Spleen (tissue), 11 donors: ENCODE data around the gene CAPNS2. TPM values are rescaled to one million over a fixed set of nuclear protein-coding genes. Genes with fewer than 3 reads are reported as not detected.

Experiments used
- DNase-seq: peaks from one replicate; pipeline ENCODE4 v3.0.0-alpha.2; 2020
- H3K27ac ChIP-seq, 8 donors: fragments of 200-600 bp; sonication (generic) in 7 of 8; 1 replicate in 4 of 8; 2 replicates in 4 of 8; pipeline versions ENCODE4 v1.5.0 to v1.8.0; 2016 to 2021; ENCODE audit warnings: inconsistent platforms in 4 of 8, mild to moderate bottlenecking in 4 of 8, moderate library complexity in 1 of 8
- H3K27me3 ChIP-seq, 7 donors: fragments of 200-600 bp; sonication (generic) in 6 of 7; replicated peaks in 1 of 7; 1 replicate in 4 of 7; 2 replicates in 3 of 7; pipeline versions ENCODE4 v1.5.0 to v1.8.0; 2016 to 2021; ENCODE audit warnings: inconsistent platforms in 3 of 7, mild to moderate bottlenecking in 1 of 7
- H3K36me3 ChIP-seq, 6 donors: fragments of 200-600 bp; sonication (generic) in 5 of 6; 1 replicate in 4 of 6; 2 replicates in 2 of 6; pipeline versions ENCODE4 v1.5.0 to v1.8.0; 2016 to 2021; ENCODE audit warnings: inconsistent platforms in 2 of 6
- H3K4me1 ChIP-seq, 6 donors: fragments of 200-600 bp; sonication (generic) in 5 of 6; 1 replicate in 3 of 6; 2 replicates in 3 of 6; pipeline versions ENCODE4 v1.5.0 to v1.8.0; 2016 to 2021; ENCODE audit warnings: inconsistent platforms in 3 of 6
- H3K4me3 ChIP-seq, 8 donors: fragments of 200-600 bp; sonication (generic) in 7 of 8; 1 replicate in 4 of 8; 2 replicates in 4 of 8; pipeline versions ENCODE4 v1.5.0 to v1.8.0; 2016 to 2021; ENCODE audit warnings: inconsistent platforms in 4 of 8, mild to moderate bottlenecking in 4 of 8, moderate library complexity in 2 of 8
- H3K9me3 ChIP-seq, 8 donors: fragments of 200-600 bp; sonication (generic) in 7 of 8; 1 replicate in 4 of 8; 2 replicates in 4 of 8; pipeline versions ENCODE4 v1.5.0 to v1.8.0; 2016 to 2021; ENCODE audit warnings: inconsistent platforms in 4 of 8
- CTCF ChIP-seq, 11 experiments: fragments of 200-600 bp in 7 of 11; fragments of 450-650 bp in 4 of 11; sonication (generic) in 4 of 11; IDR thresholded peaks in 8 of 11; conservative IDR thresholded peaks in 3 of 11; 1 replicate in 7 of 11; 2 replicates in 4 of 11; pipeline versions ENCODE4 v1.4.0 to v1.8.0; 2016 to 2021; ENCODE audit warnings: antibody characterized with exemption in 11 of 11, inconsistent platforms in 4 of 11, mild to moderate bottlenecking in 1 of 11
- POLR2A ChIP-seq, 3 donors: fragments of 450-650 bp; IDR thresholded peaks; one replicate each; pipeline ENCODE4 v1.5.1; 2017; ENCODE audit warnings: antibody characterized with exemption in 3 of 3, mild to moderate bottlenecking in 1 of 3
- POLR2AphosphoS5 ChIP-seq, 3 donors: sonication (generic); formaldehyde crosslinking; IDR thresholded peaks; one replicate each; pipeline ENCODE4 v1.5.1; 2017; ENCODE audit warnings: antibody characterized with exemption in 3 of 3
- WGBS, 5 donors: extraction: QIAGEN DNeasy Blood & Tissue Kit in 3 of 5; methylation state at CpG; one replicate each; pipeline versions ENCODE4 v1.1.5 to v1.1.7; 2013 to 2018; 5-methylcytosine and 5-hydroxymethylcytosine counted together
- intact Hi-C: fragments of 100-400 bp; cut with DNase I; formaldehyde crosslinking; loops from one replicate; pipeline ENCODE4 v1.15.0; 2023; ENCODE audit warnings: low total_unique reads
- polyA plus RNA-seq, 3 donors: library from polyadenylated mRNA; stranded (reverse); fragments of 200-250 nt; gene quantifications; one replicate each; pipeline ENCODE4 v1.2.1, GENCODE V29; 2013
- total RNA-seq, 7 donors: library from RNA; depleted of rRNA in 3 of 7; stranded (reverse); fragments of >200 nt in 3 of 7; fragmentation: NEBNext Ultra II Directional in 4 of 7; extraction: Animal tissue kit (Norgen Biotek cat#: 25700) in 4 of 7; gene quantifications; one replicate each; pipeline versions ENCODE4 v1.1.0 to v1.2.1, GENCODE V29; 2016 to 2021
- donor health status: healthy with polysubstance abuse.
- donor health status: DM: no; HTN: no; CAD: no; lungs with moderate emphysema.
- donor health status: DM: no; HTN: no; CAD: no.
- donor health status: Bipolar disorder and iron deficiency.
- donor health status: healthy.
- donor health status: DM: no; HTN: no; CAD: no.
- donor health status: DM: yes; HTN: yes; CAD: no.

The CAPNS2 gene
- total and polyA plus RNA-seq, 10 donors = 0.09 to 3.9 (median 2.6) TPM; not detected in 4

- Histone ChIP-seq H3K27ac (no peak overlapping the region), H3K4me3 (no peak overlapping the region), H3K36me3 (peaks cover 0 to 45% (median 0%) of the 10 kb centered on the region in 6 donors), H3K9me3 (no peaks in the 10 kb centered on the region), H3K4me1 (peaks cover 0 to 5% (median 0%) of the 10 kb centered on the region in 6 donors), H3K27me3 (no peaks in the 10 kb centered on the region)
- WGBS, 5 donors = 40 to 64% (median 58%) methylated on average over 2 of the region's 2 CpGs
- intact Hi-C loops = no loop called here
- TF ChIP-seq CTCF (IDR thresholded peaks at IDR 0.05 in 8 of 11, conservative IDR thresholded peaks at IDR 0.05 in 3 of 11) (peak in 1 of 11 experiments; percentile 14), POLR2A (IDR thresholded peaks at IDR 0.05) (no peak)
- DNase-seq = no peak
These were observed 23.0 kb upstream of the CAPNS2 start for GRCh38 chr16:55543472-55543871.

GRCh38 chr16:55552621-55553020 is 13.9 kb upstream of the CAPNS2 start:
- H3K4me3 ChIP-seq = no peak overlapping the region
- no peaks in the 10 kb centered on the region for H3K9me3 ChIP-seq
- no peak overlapping the region for H3K27ac ChIP-seq
- DNase-seq = no peak
- H3K27me3 ChIP-seq = no peaks in the 10 kb centered on the region
- H3K4me1 ChIP-seq = no peaks in the 10 kb centered on the region
- intact Hi-C loops = no loop called here
- no peak for TF ChIP-seq CTCF (IDR thresholded peaks at IDR 0.05 in 8 of 11, conservative IDR thresholded peaks at IDR 0.05 in 3 of 11)
- no peak for TF ChIP-seq POLR2AphosphoS5 (IDR thresholded peaks at IDR 0.05)
- no peak for TF ChIP-seq POLR2A (IDR thresholded peaks at IDR 0.05)
- H3K36me3 ChIP-seq = peaks cover 0 to 66% (median 0%) of the 10 kb centered on the region in 6 donors

- Histone ChIP-seq H3K27ac (no peak overlapping the region), H3K36me3 (peaks cover 0 to 49% (median 0%) of the 10 kb centered on the region in 6 donors), H3K4me3 (no peak overlapping the region), H3K9me3 (no peaks in the 10 kb centered on the region), H3K4me1 (peaks cover 0 to 3% (median 0%) of the 10 kb centered on the region in 6 donors), H3K27me3 (no peaks in the 10 kb centered on the region)
- intact Hi-C loops = no loop called here
- TF ChIP-seq POLR2A (IDR thresholded peaks at IDR 0.05) = no peak
- TF ChIP-seq POLR2AphosphoS5 (IDR thresholded peaks at IDR 0.05) = no peak
- TF ChIP-seq CTCF (IDR thresholded peaks at IDR 0.05 in 8 of 11, conservative IDR thresholded peaks at IDR 0.05 in 3 of 11) = no peak
- 51 to 82% (median 80%) methylated on average over 2 of the region's 2 CpGs for WGBS, 5 donors
- no peak for DNase-seq
These were observed 11.0 kb upstream of the CAPNS2 start for GRCh38 chr16:55555436-55555835.

- Histone ChIP-seq H3K9me3 (no peaks in the 10 kb centered on the region), H3K27ac (no peak overlapping the region), H3K36me3 (peaks cover 0 to 44% (median 0%) of the 10 kb centered on the region in 6 donors), H3K4me1 (peaks cover 0 to 3% (median 0%) of the 10 kb centered on the region in 6 donors), H3K27me3 (no peaks in the 10 kb centered on the region), H3K4me3 (no peak overlapping the region)
- intact Hi-C loops = no loop called here
- DNase-seq = no peak
- TF ChIP-seq POLR2AphosphoS5 (IDR thresholded peaks at IDR 0.05) = no peak
- TF ChIP-seq POLR2A (IDR thresholded peaks at IDR 0.05) = no peak
These were observed 9.3 kb upstream of the CAPNS2 start for GRCh38 chr16:55557186-55557585.

- intact Hi-C loops = no loop called here
These were observed 7.3 kb upstream of the CAPNS2 start for GRCh38 chr16:55559233-55559632.

More at GRCh38 chr16:55559233-55559632, 7.3 kb upstream of the CAPNS2 start:
- Histone ChIP-seq H3K4me3 (no peak overlapping the region), H3K36me3 (peaks cover 0 to 39% (median 0%) of the 10 kb centered on the region in 6 donors), H3K4me1 (peaks cover 0 to 3% (median 0%) of the 10 kb centered on the region in 6 donors), H3K27me3 (no peaks in the 10 kb centered on the region), H3K27ac (no peak overlapping the region), H3K9me3 (no peaks in the 10 kb centered on the region)
- TF ChIP-seq POLR2AphosphoS5 (IDR thresholded peaks at IDR 0.05) = no peak
- no peak for TF ChIP-seq CTCF (IDR thresholded peaks at IDR 0.05 in 8 of 11, conservative IDR thresholded peaks at IDR 0.05 in 3 of 11)
- no peak for TF ChIP-seq POLR2A (IDR thresholded peaks at IDR 0.05)
- no peak for DNase-seq
